Testis (tissue), 5 donors: Measurements from ENCODE around the gene ESRP2. TPM values are rescaled to one million over a fixed set of nuclear protein-coding genes. Genes with fewer than 3 reads are reported as not detected.

Source experiments
- DNase-seq: peaks from one replicate; pipeline ENCODE4 v3.0.0-alpha.2; 2019
- H3K27ac ChIP-seq, 2 donors: fragments of 200-600 bp; sonication (generic); one replicate each; pipeline ENCODE4 v1.5.1; 2019
- H3K27me3 ChIP-seq: fragments of 200-600 bp; sonication (generic); one replicate; pipeline ENCODE4 v1.5.1; 2019
- H3K36me3 ChIP-seq: fragments of 200-600 bp; sonication (generic); one replicate; pipeline ENCODE4 v1.5.1; 2017; ENCODE audit warnings: low read depth; ENCODE audit errors: missing control alignments
- H3K4me1 ChIP-seq: fragments of 200-600 bp; sonication (generic); one replicate; pipeline ENCODE4 v1.5.1; 2019
- H3K4me3 ChIP-seq, 2 donors: fragments of 200-600 bp; sonication (generic); one replicate each; pipeline ENCODE4 v1.5.1; 2017 to 2019
- H3K9me3 ChIP-seq: fragments of 200-600 bp; sonication (generic); one replicate; pipeline ENCODE4 v1.5.1; 2017
- CTCF ChIP-seq, 3 experiments: fragments of 450-650 bp in 2 of 3; fragments of 200-600 bp in 1 of 3; sonication (generic) in 1 of 3; IDR thresholded peaks; one replicate each; pipeline ENCODE4 v1.5.1; 2016 to 2019; ENCODE audit warnings: antibody characterized with exemption in 3 of 3, mild to moderate bottlenecking in 2 of 3, moderate library complexity in 1 of 3
- POLR2A ChIP-seq: fragments of 450-650 bp; IDR thresholded peaks from one replicate; pipeline ENCODE4 v1.6.1; 2017; ENCODE audit warnings: antibody characterized with exemption, mild to moderate bottlenecking, moderate library complexity
- WGBS, 2 donors: methylation state at CpG; one replicate each; pipeline ENCODE4 v1.1.5; 2018; 5-methylcytosine and 5-hydroxymethylcytosine counted together
- intact Hi-C: fragments of 100-400 bp; cut with DNase I; formaldehyde crosslinking; loops from one replicate; pipeline ENCODE4 v1.15.1; 2023; ENCODE audit warnings: low total_unique reads
- long read RNA-seq, 2 donors: transcript quantifications; one replicate each; lab custom pipeline, GENCODE V29; 2026
- polyA plus RNA-seq: library from polyadenylated mRNA; stranded (reverse); fragments of 350-450 nt; fragmentation: Illumina TruSeq; extraction: RNeasy Lipid Tissue Mini Kit (QIAGEN cat#74804); gene quantifications from one replicate; pipeline ENCODE4 v1.2.3, GENCODE V29; 2014; ENCODE audit warnings: low read depth, low replicate concordance; ENCODE audit not compliant: insufficient read depth
- total RNA-seq, 2 donors: library from RNA; depleted of rRNA; stranded (reverse); fragments of >200 nt; gene quantifications; one replicate each; pipeline ENCODE4 v1.2.3, GENCODE V29; 2016

ESRP2 gene
- total RNA-seq (10 to 100 TPM; 12.8 to 14.6 TPM), polyA plus RNA-seq (30.6 TPM)
- long read RNA-seq, donor 1: 0 reads
- long read RNA-seq, donor 2: 0 reads

GRCh38 chr16:68235887-68236136 lies at the start of gene ESRP2:
ESRP2 (minus strand) TSS chr16:68236127; CDS start chr16:68236045, 82 bp downstream.
- Histone ChIP-seq H3K4me1 (peaks cover 13% of the 10 kb centered on the region), H3K36me3 (no peaks in the 10 kb centered on the region), H3K4me3 (peak within 1 kb of the TSS; percentile 58 to 66), H3K27ac (peak within 1 kb of the TSS in 1 of 2 donors; percentile 85), H3K27me3 (no peaks in the 10 kb centered on the region), H3K9me3 (no peaks in the 10 kb centered on the region)
- DNase-seq: no peak
- TF ChIP-seq CTCF (IDR thresholded peaks at IDR 0.05) (no peak), POLR2A (no peak)
- 1% methylated on average over 14 of the region's 36 CpGs; no CpG with 5 or more reads in 1 of the 2 donors for WGBS, 2 donors
- intact Hi-C loops: loop anchor here (10.0 kb wide), 1 partner anchor 151 kb away; the partner anchor contains the start of gene NFATC3

- Histone ChIP-seq H3K4me3 (no peak overlapping the region), H3K36me3 (no peaks in the 10 kb centered on the region), H3K27me3 (no peaks in the 10 kb centered on the region), H3K27ac (peak overlapping the region in 1 of 2 donors; percentile 90), H3K4me1 (peaks cover 51% of the 10 kb centered on the region), H3K9me3 (no peaks in the 10 kb centered on the region)
- TF ChIP-seq CTCF (IDR thresholded peaks at IDR 0.05) (no peak), POLR2A (no peak)
- whole genome bisulfite sequencing, 2 donors: 90% methylated on average over 3 of the region's 3 CpGs
- intact Hi-C loops: no loop called here
- no peak for DNase-seq
These were observed 49.8 kb upstream of the ESRP2 start for GRCh38 chr16:68285683-68286082.

GRCh38 chr16:68284847-68285246 lies 48.9 kb upstream of the ESRP2 start:
- DNase-seq: no peak
- peaks cover 51% of the 10 kb centered on the region for H3K4me1 ChIP-seq
- no peaks in the 10 kb centered on the region for H3K36me3 ChIP-seq
- H3K9me3 ChIP-seq: no peaks in the 10 kb centered on the region
- no peak overlapping the region for H3K4me3 ChIP-seq
- WGBS, 2 donors: 71 to 80% methylated on average over 5 of the region's 5 CpGs
- peak overlapping the region; percentile 39 to 90 for H3K27ac ChIP-seq
- no peak for TF ChIP-seq CTCF (IDR thresholded peaks at IDR 0.05)
- no peak for TF ChIP-seq POLR2A
- H3K27me3 ChIP-seq: no peaks in the 10 kb centered on the region
- intact Hi-C loops: no loop called here

- no peaks in the 10 kb centered on the region for H3K27me3 ChIP-seq
- H3K27ac ChIP-seq: peak overlapping the region; percentile 64 to 90
- intact Hi-C loops: no loop called here
- TF ChIP-seq CTCF (IDR thresholded peaks at IDR 0.05) (no peak), POLR2A (no peak)
- no peaks in the 10 kb centered on the region for H3K9me3 ChIP-seq
- H3K4me3 ChIP-seq: no peak overlapping the region
- 23 to 44% methylated on average over 9 of the region's 9 CpGs for WGBS, 2 donors
- peak; percentile 78 for DNase-seq
- H3K4me1 ChIP-seq: peaks cover 47% of the 10 kb centered on the region
- no peaks in the 10 kb centered on the region for H3K36me3 ChIP-seq
These were observed 48.1 kb upstream of the ESRP2 start for GRCh38 chr16:68283801-68284598.

GRCh38 chr16:68283346-68283745 lies 47.4 kb upstream of the ESRP2 start:
- H3K4me1 ChIP-seq: peaks cover 47% of the 10 kb centered on the region
- H3K27me3 ChIP-seq: no peaks in the 10 kb centered on the region
- DNase-seq: no peak
- TF ChIP-seq POLR2A (no peak), CTCF (IDR thresholded peaks at IDR 0.05) (no peak)
- H3K9me3 ChIP-seq: no peaks in the 10 kb centered on the region
- no peak overlapping the region for H3K4me3 ChIP-seq
- H3K36me3 ChIP-seq: no peaks in the 10 kb centered on the region
- intact Hi-C loops: no loop called here
- WGBS, 2 donors: 45 to 62% methylated on average over 5 of the region's 5 CpGs
- peak overlapping the region; percentile 64 to 90 for H3K27ac ChIP-seq
